NCI-H2196 (cell line): ENCODE results near the gene TMEM231.
"Not testable (repeated sequence)": the region's sequence is repeated elsewhere in the genome, so short reads cannot be mapped to it uniquely, and the experiment has no call there.

Source experiments
- DNase-seq: peaks from one replicate; lab custom pipeline; 2025; ENCODE audit not compliant: unreplicated experiment; lab: John Stamatoyannopoulos, UW

TMEM231 gene

GRCh38 chr16:75532142-75532765 lies 23.8 kb downstream of the TMEM231 start:
- DNase-seq = no peak

GRCh38 chr16:75529959-75530358 lies 26.1 kb downstream of the TMEM231 start:
- DNase-seq = no peak

- no peak for DNase-seq
Measured at GRCh38 chr16:75529056-75529905, 26.8 kb downstream of the TMEM231 start.

- no peak for DNase-seq
Measured at GRCh38 chr16:75527825-75528299, 28.2 kb downstream of the TMEM231 start.

GRCh38 chr16:75526032-75526790 lies 29.8 kb downstream of the TMEM231 start:
- no peak for DNase-seq

- DNase-seq = no peak
Measured at GRCh38 chr16:75519175-75519574, 36.9 kb downstream of the TMEM231 start.

GRCh38 chr16:75516189-75516966 lies 39.7 kb downstream of the TMEM231 start:
- not testable (repeated sequence) for DNase-seq

GRCh38 chr16:75514296-75514695 lies 41.8 kb downstream of the TMEM231 start:
- DNase-seq = no peak

GRCh38 chr16:75506574-75506973 lies 49.5 kb downstream of the TMEM231 start:
- no peak for DNase-seq

GRCh38 chr16:75506107-75506506 lies 49.9 kb downstream of the TMEM231 start:
- no peak for DNase-seq

- DNase-seq = no peak
Measured at GRCh38 chr16:75503801-75504200, 52.3 kb downstream of the TMEM231 start.

- no peak for DNase-seq
Measured at GRCh38 chr16:75502916-75503605, 53.0 kb downstream of the TMEM231 start.

GRCh38 chr16:75501820-75502219 lies 54.2 kb downstream of the TMEM231 start:
- DNase-seq = not testable (repeated sequence)

- DNase-seq = no peak
Measured at GRCh38 chr16:75501359-75501758, 54.7 kb downstream of the TMEM231 start.

- peak; percentile 21 for DNase-seq
Measured at GRCh38 chr16:75498605-75499322, 57.3 kb downstream of the TMEM231 start.

GRCh38 chr16:75497558-75497957 lies 58.5 kb downstream of the TMEM231 start:
- DNase-seq = no peak

GRCh38 chr16:75495076-75495674 lies 60.9 kb downstream of the TMEM231 start, which contains the start of gene CHST6:
CHST6 (minus strand) TSS chr16:75495441; CDS start chr16:75479828, 15,613 bp downstream.
- DNase-seq = no peak

- DNase-seq = no peak
Measured at GRCh38 chr16:75494661-75495075, 61.4 kb downstream of the TMEM231 start.

GRCh38 chr16:75494184-75494583 lies 61.9 kb downstream of the TMEM231 start:
- DNase-seq = no peak
